Measurements from ENCODE around the gene TSPAN18. TPM values are rescaled to one million over a fixed set of nuclear protein-coding genes. Genes with fewer than 3 reads are reported as not detected.

Gene TSPAN18
- total and polyA plus RNA-seq, 2 of the 4 experiments (the other 2 are of a cell fraction): 0.36 to 1.1 TPM

GRCh38 chr11:44963948-44964347 lies 237.2 kb downstream of the TSPAN18 start:
- no peaks in the 10 kb centered on the region for H4K20me1 ChIP-seq (ENCODE audit: insufficient read depth, low read length)
- no peak overlapping the region for H2BK120ac ChIP-seq (ENCODE audit: low read depth, low read length)
- CTCF ChIA-PET: interaction anchor here (1.3 kb wide), 1 partner anchor 139 kb away, joined by 4 read pairs; no protein-coding TSS in a partner anchor
- no peaks in the 10 kb centered on the region for H3K36me3 ChIP-seq (ENCODE audit: control insufficient read depth, insufficient read depth, low read length)
- in situ Hi-C loops (cut with MboI; ENCODE audit: low sequenced_read_pairs) (no loop called here), intact Hi-C loops (cut with micrococcal nuclease) (no loop called here), dilution Hi-C loops (cut with HindIII; ENCODE audit: low sequenced_read_pairs, unreplicated experiment) (no loop called here)
- WGBS, 2 experiments (ENCODE audit: extremely low coverage in 2 of 2, insufficient read length in 1 of 2): 89% methylated on average over 4 of the region's 5 CpGs; no CpG with 5 or more reads in 1 of the 2 experiments
- no peaks in the 10 kb centered on the region for H3K4me1 ChIP-seq (ENCODE audit: control insufficient read depth, insufficient read depth, low read length)
- H3K23ac ChIP-seq (ENCODE audit: low read depth, low read length): no peak overlapping the region
- H2BK20ac ChIP-seq (ENCODE audit: low read depth, low read length): no peak overlapping the region
- H3K14ac ChIP-seq (replicated peaks; ENCODE audit: low read depth, low read length): no peak overlapping the region
- no peak overlapping the region for H3K56ac ChIP-seq (ENCODE audit: extremely low read depth, insufficient read depth, low read length)
- H3K4me3 ChIP-seq (ENCODE audit: insufficient read depth, low read depth, low read length): no peak overlapping the region
- no TSS peak for BruUV-seq (replicated peaks)
- no peak overlapping the region for H3K9ac ChIP-seq (ENCODE audit: low read depth, low read length)
- H2AK5ac ChIP-seq (ENCODE audit: low read depth, low read length): no peak overlapping the region
- H3K18ac ChIP-seq (ENCODE audit: low read depth, low read length): no peak overlapping the region
- H4K91ac ChIP-seq (ENCODE audit: insufficient read depth, low read depth, low read length): no peak overlapping the region
- DNase-seq (no peak), ATAC-seq (ENCODE audit: low read depth) (no peak)
- no peaks in the 10 kb centered on the region for H3K9me3 ChIP-seq (ENCODE audit: control insufficient read depth, insufficient read depth, low read length)
- H4K5ac ChIP-seq (ENCODE audit: low read depth, low read length): no peak overlapping the region
- no peaks in the 10 kb centered on the region for H3K9me1 ChIP-seq (ENCODE audit: insufficient read depth, low read length)
- H2BK5ac ChIP-seq (ENCODE audit: low read depth, low read length, poor library complexity, severe bottlenecking): no peak overlapping the region
- H4K8ac ChIP-seq (ENCODE audit: low read depth in 2 of 2, low read length in 2 of 2): no peak overlapping the region
- H3K4me2 ChIP-seq (ENCODE audit: low read depth, low read length): no peak overlapping the region
- H2AFZ ChIP-seq (replicated peaks; ENCODE audit: low read length, poor library complexity): no peak overlapping the region
- TF ChIP-seq SMC3 (IDR thresholded peaks at IDR 0.05; ENCODE audit: low read depth, low read length) (no peak), ELK1 (IDR thresholded peaks at IDR 0.05; ENCODE audit: borderline replicate concordance, low read depth, low read length) (no peak), NFE2L2 (IDR thresholded peaks at IDR 0.05; ENCODE audit: low read depth, low read length) (no peak), RCOR1 (IDR thresholded peaks at IDR 0.05; ENCODE audit: insufficient replicate concordance, low read length) (no peak), CEBPB (IDR thresholded peaks at IDR 0.05; ENCODE audit: low read depth, low read length) (no peak), MAZ (IDR thresholded peaks at IDR 0.05; ENCODE audit: borderline replicate concordance, low read depth, low read length) (no peak), BHLHE40 (IDR thresholded peaks at IDR 0.05; ENCODE audit: low read depth, low read length) (no peak), RAD21 (IDR thresholded peaks at IDR 0.05; ENCODE audit: low read length) (no peak), MAFK (IDR thresholded peaks at IDR 0.05; ENCODE audit: low read depth, low read length) (no peak), POLR2A (IDR thresholded peaks at IDR 0.05; ENCODE audit: low read depth, low read length) (no peak), FOS (IDR thresholded peaks at IDR 0.05; ENCODE audit: low read depth, low read length) (no peak), USF2 (IDR thresholded peaks at IDR 0.05; ENCODE audit: low read depth, low read length) (no peak), CTCF (conservative IDR thresholded peaks at IDR 0.05; ENCODE audit: low read depth, low read length) (no peak), CHD1 (IDR thresholded peaks at IDR 0.05; ENCODE audit: low read depth, low read length) (no peak), RFX5 (IDR thresholded peaks at IDR 0.05; ENCODE audit: low read depth, low read length) (no peak), MXI1 (IDR thresholded peaks at IDR 0.05; ENCODE audit: borderline replicate concordance, low read depth, low read length) (no peak)
- no peaks in the 10 kb centered on the region for H3K79me1 ChIP-seq (ENCODE audit: low read depth in 1 of 2, low read length in 2 of 2)
- H2BK15ac ChIP-seq (ENCODE audit: low read depth, low read length): no peak overlapping the region
- H3K4ac ChIP-seq (ENCODE audit: low read depth, low read length): no peak overlapping the region
- no peak overlapping the region for H2AK9ac ChIP-seq (replicated peaks; ENCODE audit: low read depth, low read length, poor library complexity)
- H3K27ac ChIP-seq (ENCODE audit: insufficient read depth, low read length): no peak overlapping the region
- H3K27me3 ChIP-seq (ENCODE audit: control insufficient read depth, insufficient read depth, low read length): peaks cover 22% of the 10 kb centered on the region
- POLR2A ChIA-PET (ENCODE audit: unreplicated experiment): no interaction called here

All from IMR-90 (cell line).